ENCODE measurements around the gene SLC16A11. TPM values are rescaled to one million over a fixed set of nuclear protein-coding genes. Genes with fewer than 3 reads are reported as not detected.

Gene SLC16A11
- total RNA-seq, 1 donor from 2014 or later, result not detected

GRCh38 chr17:7064261-7064660 is 20.4 kb upstream of the SLC16A11 start:
- H3K9me3 ChIP-seq (ENCODE audit: low read depth), result no peaks in the 10 kb centered on the region
- no peaks in the 10 kb centered on the region for H3K4me1 ChIP-seq
- H3K9ac ChIP-seq, result no peak overlapping the region
- H4K20me1 ChIP-seq (ENCODE audit: low read depth), result no peaks in the 10 kb centered on the region
- H3K27ac Mint-ChIP-seq, result peak overlapping the region; percentile 93
- H3K4me3 Mint-ChIP-seq, result no peak overlapping the region
- no peak overlapping the region for H3K4me3 ChIP-seq
- TF ChIP-seq EZH2phosphoT487 (IDR thresholded peaks at IDR 0.05) (no peak), CTCF (IDR thresholded peaks at IDR 0.05) (no peak), EZH2 (IDR thresholded peaks at IDR 0.05) (no peak)
- H3K27ac ChIP-seq, result no peak overlapping the region
- DNase-seq (ENCODE audit: low spot score), result no peak
- H2AFZ ChIP-seq (replicated peaks), result no peak overlapping the region
- peaks cover 27% of the 10 kb centered on the region for H3K4me1 Mint-ChIP-seq
- peaks cover 11% of the 10 kb centered on the region for H3K27me3 Mint-ChIP-seq (ENCODE audit: insufficient read depth, low read depth)
- peaks cover 31% of the 10 kb centered on the region for H3K9me3 Mint-ChIP-seq
- H3K27me3 ChIP-seq, result no peaks in the 10 kb centered on the region
- peaks cover 5% of the 10 kb centered on the region for H3K36me3 Mint-ChIP-seq
- H3K4me2 ChIP-seq, result no peak overlapping the region
- H3K36me3 ChIP-seq, result no peaks in the 10 kb centered on the region
- no peaks in the 10 kb centered on the region for H3K79me2 ChIP-seq (ENCODE audit: low read depth)
- H3F3A ChIP-seq (ENCODE audit: low read depth), result no peaks in the 10 kb centered on the region

- no peak for DNase-seq (ENCODE audit: low spot score)
- peaks cover under 1% of the 10 kb centered on the region for H3K36me3 Mint-ChIP-seq
- Histone ChIP-seq H3K27me3 (no peaks in the 10 kb centered on the region), H3K4me2 (no peak overlapping the region), H3K4me1 (no peaks in the 10 kb centered on the region), H3K9ac (no peak overlapping the region), H4K20me1 (ENCODE audit: low read depth) (no peaks in the 10 kb centered on the region), H3K4me3 (no peak overlapping the region), H3K36me3 (no peaks in the 10 kb centered on the region), H3K79me2 (ENCODE audit: low read depth) (no peaks in the 10 kb centered on the region), H3K9me3 (ENCODE audit: low read depth) (no peaks in the 10 kb centered on the region), H3K27ac (no peak overlapping the region), H2AFZ (replicated peaks) (no peak overlapping the region), H3F3A (ENCODE audit: low read depth) (no peaks in the 10 kb centered on the region)
- H3K9me3 Mint-ChIP-seq, result peaks cover 24% of the 10 kb centered on the region
- TF ChIP-seq CTCF (IDR thresholded peaks at IDR 0.05) (no peak), EZH2phosphoT487 (IDR thresholded peaks at IDR 0.05) (no peak), EZH2 (IDR thresholded peaks at IDR 0.05) (no peak)
- peaks cover 11% of the 10 kb centered on the region for H3K27me3 Mint-ChIP-seq (ENCODE audit: insufficient read depth, low read depth)
- H3K27ac Mint-ChIP-seq, result peak overlapping the region; percentile 93
- H3K4me1 Mint-ChIP-seq, result peaks cover 27% of the 10 kb centered on the region
- H3K4me3 Mint-ChIP-seq, result peak overlapping the region; percentile 16
These were observed 19.7 kb upstream of the SLC16A11 start for GRCh38 chr17:7063518-7064094.

- H3F3A ChIP-seq (ENCODE audit: low read depth), result no peaks in the 10 kb centered on the region
- no peak overlapping the region for H3K4me3 ChIP-seq
- Mint-ChIP-seq H3K9me3 (peaks cover 7% of the 10 kb centered on the region), H3K4me3 (no peak overlapping the region), H3K36me3 (no peaks in the 10 kb centered on the region), H3K4me1 (peaks cover 30% of the 10 kb centered on the region), H3K27me3 (ENCODE audit: insufficient read depth, low read depth) (peaks cover 12% of the 10 kb centered on the region), H3K27ac (peak overlapping the region; percentile 57)
- no peaks in the 10 kb centered on the region for H3K9me3 ChIP-seq (ENCODE audit: low read depth)
- no peak overlapping the region for H3K27ac ChIP-seq
- H3K4me2 ChIP-seq, result no peak overlapping the region
- no peaks in the 10 kb centered on the region for H3K79me2 ChIP-seq (ENCODE audit: low read depth)
- no peak overlapping the region for H2AFZ ChIP-seq (replicated peaks)
- H3K36me3 ChIP-seq, result no peaks in the 10 kb centered on the region
- no peak for TF ChIP-seq CTCF (IDR thresholded peaks at IDR 0.05)
- no peak for TF ChIP-seq EZH2phosphoT487 (IDR thresholded peaks at IDR 0.05)
- no peak for TF ChIP-seq EZH2 (IDR thresholded peaks at IDR 0.05)
- no peak overlapping the region for H3K9ac ChIP-seq
- no peaks in the 10 kb centered on the region for H3K4me1 ChIP-seq
- H3K27me3 ChIP-seq, result no peaks in the 10 kb centered on the region
- H4K20me1 ChIP-seq (ENCODE audit: low read depth), result no peaks in the 10 kb centered on the region
- no peak for DNase-seq (ENCODE audit: low spot score)
These were observed 16.4 kb upstream of the SLC16A11 start for GRCh38 chr17:7060165-7060891.
